Measurements from ENCODE around the gene ASB1. TPM values are rescaled to one million over a fixed set of nuclear protein-coding genes. Genes with fewer than 3 reads are reported as not detected.

Gene ASB1
- total RNA-seq, 1 donor from 2014 or later, result 26.6 TPM

DNA sequence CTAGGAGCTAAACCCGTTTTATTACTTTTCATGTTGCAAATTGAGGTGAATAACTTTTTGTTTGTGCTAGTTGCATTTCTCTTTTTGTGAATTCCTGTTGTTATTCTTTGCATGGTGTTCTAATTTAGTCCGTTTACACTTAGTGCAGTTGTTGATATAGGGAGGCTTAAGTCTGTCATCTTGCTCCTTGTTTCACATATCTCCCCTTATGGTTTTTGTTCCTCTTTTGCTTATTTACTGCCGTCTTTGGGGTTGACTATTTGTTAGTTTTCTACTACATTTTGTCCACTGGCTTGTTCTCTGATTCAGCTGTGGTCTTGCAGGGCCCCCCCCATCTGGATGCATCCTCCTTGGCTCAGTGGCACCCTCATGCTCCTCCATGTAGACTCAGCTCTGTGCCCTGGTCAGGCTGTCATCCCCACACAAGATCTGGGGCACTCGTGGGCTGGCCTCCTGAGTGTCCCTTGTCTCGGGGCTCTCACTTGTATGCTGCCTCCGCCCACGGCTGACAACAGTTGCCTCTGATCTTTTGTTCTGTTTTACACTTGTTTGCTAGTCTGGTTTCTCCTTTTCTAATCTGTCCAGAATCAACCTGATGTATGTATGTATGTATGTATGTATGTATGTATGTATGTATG lies 42.9 kb upstream of the ASB1 start:
- H3K36me3 ChIP-seq (ENCODE audit: control insufficient read depth in 3 of 3, insufficient read depth in 3 of 3, low read length in 3 of 3), result peaks cover 0 to 9% (median 8%) of the 10 kb centered on the region in 3 donors
- no peaks in the 10 kb centered on the region for H3K9me3 ChIP-seq (ENCODE audit: control insufficient read depth in 3 of 3, low read length in 3 of 3)
- no peaks in the 10 kb centered on the region for H3K27me3 ChIP-seq (ENCODE audit: control insufficient read depth in 3 of 3, insufficient read depth in 3 of 3, low read length in 3 of 3)
- H3K27ac ChIP-seq (ENCODE audit: low read depth, low read length), result no peak overlapping the region
- no peak overlapping the region for H3K9ac ChIP-seq (ENCODE audit: low read depth in 1 of 3, low read length in 3 of 3)
- peaks cover 7 to 22% (median 11%) of the 10 kb centered on the region in 3 donors for H3K4me1 ChIP-seq (ENCODE audit: control insufficient read depth in 3 of 3, insufficient read depth in 3 of 3, low read length in 3 of 3)
- no peak overlapping the region for H3K4me3 ChIP-seq (ENCODE audit: low read length in 3 of 3)

DNA sequence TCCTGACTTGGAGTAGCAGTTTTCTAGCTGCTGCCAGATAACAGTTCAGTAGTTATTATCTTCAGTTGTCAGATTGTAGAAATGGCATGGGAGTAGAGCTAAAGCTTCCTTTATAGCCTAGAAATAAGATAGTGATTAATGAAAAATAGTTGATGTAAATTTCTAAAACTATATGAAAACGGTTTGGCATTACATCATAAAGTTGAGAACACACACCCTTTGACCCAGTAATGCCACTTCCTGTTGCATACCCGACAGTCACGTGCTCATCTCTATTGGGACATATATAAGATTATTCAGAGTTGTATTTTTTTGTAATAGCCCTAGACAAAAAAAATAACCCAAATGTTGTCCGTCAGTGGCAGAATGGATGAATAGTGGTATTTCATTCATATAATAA lies 39.4 kb upstream of the ASB1 start:
- Histone ChIP-seq H3K4me3 (ENCODE audit: low read length in 3 of 3) (no peak overlapping the region), H3K9ac (ENCODE audit: low read depth in 1 of 3, low read length in 3 of 3) (no peak overlapping the region), H3K9me3 (ENCODE audit: control insufficient read depth in 3 of 3, low read length in 3 of 3) (no peaks in the 10 kb centered on the region), H3K4me1 (ENCODE audit: control insufficient read depth in 3 of 3, insufficient read depth in 3 of 3, low read length in 3 of 3) (peaks cover 10 to 24% (median 13%) of the 10 kb centered on the region in 3 donors), H3K27ac (ENCODE audit: low read depth, low read length) (no peak overlapping the region), H3K36me3 (ENCODE audit: control insufficient read depth in 3 of 3, insufficient read depth in 3 of 3, low read length in 3 of 3) (peaks cover 0 to 4% (median 0%) of the 10 kb centered on the region in 3 donors), H3K27me3 (ENCODE audit: control insufficient read depth in 3 of 3, insufficient read depth in 3 of 3, low read length in 3 of 3) (no peaks in the 10 kb centered on the region)

DNA sequence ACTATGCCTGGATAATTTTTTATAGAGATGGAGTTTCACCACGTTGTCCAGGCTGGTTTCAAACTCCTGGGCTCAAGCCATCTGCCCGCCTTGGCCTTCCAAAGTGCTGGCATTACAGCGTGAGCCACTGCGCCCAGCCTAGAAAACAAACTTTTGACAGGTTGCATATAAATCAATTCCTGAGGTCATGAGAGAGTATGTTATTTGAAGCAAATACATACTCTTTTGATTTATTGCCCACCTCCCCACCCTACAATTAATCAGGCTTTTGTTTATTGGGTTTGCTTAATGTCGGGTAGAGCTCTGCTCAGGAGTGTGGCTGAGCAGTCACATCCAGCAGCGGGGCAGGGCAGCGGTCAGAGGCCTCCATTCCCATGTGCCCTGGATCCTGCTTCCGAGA lies 37.9 kb upstream of the ASB1 start:
- Histone ChIP-seq H3K9ac (ENCODE audit: low read depth in 1 of 3, low read length in 3 of 3) (no peak overlapping the region), H3K4me3 (ENCODE audit: low read length in 3 of 3) (no peak overlapping the region), H3K4me1 (ENCODE audit: control insufficient read depth in 3 of 3, insufficient read depth in 3 of 3, low read length in 3 of 3) (peaks cover 10 to 21% (median 13%) of the 10 kb centered on the region in 3 donors), H3K27me3 (ENCODE audit: control insufficient read depth in 3 of 3, insufficient read depth in 3 of 3, low read length in 3 of 3) (no peaks in the 10 kb centered on the region), H3K36me3 (ENCODE audit: control insufficient read depth in 3 of 3, insufficient read depth in 3 of 3, low read length in 3 of 3) (no peaks in the 10 kb centered on the region), H3K9me3 (ENCODE audit: control insufficient read depth in 3 of 3, low read length in 3 of 3) (no peaks in the 10 kb centered on the region), H3K27ac (ENCODE audit: low read depth, low read length) (peak overlapping the region; percentile 70)

- peak overlapping the region; percentile 66 to 73 (median 72) for H3K9ac ChIP-seq (ENCODE audit: low read depth in 1 of 3, low read length in 3 of 3)
- H3K27ac ChIP-seq (ENCODE audit: low read depth, low read length), result peak overlapping the region; percentile 90
- H3K4me3 ChIP-seq (ENCODE audit: low read length in 3 of 3), result peak overlapping the region; percentile 1 to 42 (median 33)
- H3K9me3 ChIP-seq (ENCODE audit: control insufficient read depth in 3 of 3, low read length in 3 of 3), result no peaks in the 10 kb centered on the region
- peaks cover 10 to 21% (median 13%) of the 10 kb centered on the region in 3 donors for H3K4me1 ChIP-seq (ENCODE audit: control insufficient read depth in 3 of 3, insufficient read depth in 3 of 3, low read length in 3 of 3)
- H3K36me3 ChIP-seq (ENCODE audit: control insufficient read depth in 3 of 3, insufficient read depth in 3 of 3, low read length in 3 of 3), result no peaks in the 10 kb centered on the region
- H3K27me3 ChIP-seq (ENCODE audit: control insufficient read depth in 3 of 3, insufficient read depth in 3 of 3, low read length in 3 of 3), result no peaks in the 10 kb centered on the region
Measured at GRCh38 chr2:238389988-238390589, 36.6 kb upstream of the ASB1 start.

DNA sequence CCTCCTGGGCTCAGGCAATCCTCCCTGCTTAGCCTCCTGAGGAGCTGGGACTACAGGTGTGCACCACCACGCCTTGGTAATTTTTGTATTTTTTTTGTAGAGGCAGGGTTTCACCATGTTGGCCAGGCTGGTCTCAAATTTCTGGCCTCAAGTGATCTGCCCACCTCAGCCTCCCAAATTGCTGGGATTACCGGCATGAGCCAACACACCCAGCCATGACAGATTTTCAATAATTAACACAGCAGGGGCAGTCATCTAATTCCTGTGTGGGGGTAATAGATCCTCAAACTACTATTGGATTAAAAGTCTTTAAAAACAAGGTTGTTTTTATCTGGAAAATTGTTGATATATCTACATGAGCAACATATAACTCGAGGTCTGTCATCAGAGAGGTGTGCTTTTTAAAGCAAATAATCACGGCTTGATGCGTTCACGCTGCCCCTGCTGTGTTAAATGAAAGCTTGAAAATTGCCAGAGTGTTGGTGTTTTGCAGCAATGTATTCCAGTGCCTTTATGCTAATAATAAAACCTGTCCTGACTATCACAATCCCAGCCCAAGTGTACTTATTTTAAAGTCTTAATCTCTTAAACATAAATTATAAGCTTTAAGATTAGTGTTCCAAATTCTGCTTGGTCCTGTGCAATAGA lies 35.6 kb upstream of the ASB1 start:
- Histone ChIP-seq H3K9me3 (ENCODE audit: control insufficient read depth in 3 of 3, low read length in 3 of 3) (no peaks in the 10 kb centered on the region), H3K4me3 (ENCODE audit: low read length in 3 of 3) (no peak overlapping the region), H3K27me3 (ENCODE audit: control insufficient read depth in 3 of 3, insufficient read depth in 3 of 3, low read length in 3 of 3) (no peaks in the 10 kb centered on the region), H3K36me3 (ENCODE audit: control insufficient read depth in 3 of 3, insufficient read depth in 3 of 3, low read length in 3 of 3) (no peaks in the 10 kb centered on the region), H3K9ac (ENCODE audit: low read depth in 1 of 3, low read length in 3 of 3) (no peak overlapping the region), H3K27ac (ENCODE audit: low read depth, low read length) (no peak overlapping the region), H3K4me1 (ENCODE audit: control insufficient read depth in 3 of 3, insufficient read depth in 3 of 3, low read length in 3 of 3) (peaks cover 10 to 21% (median 13%) of the 10 kb centered on the region in 3 donors)

DNA sequence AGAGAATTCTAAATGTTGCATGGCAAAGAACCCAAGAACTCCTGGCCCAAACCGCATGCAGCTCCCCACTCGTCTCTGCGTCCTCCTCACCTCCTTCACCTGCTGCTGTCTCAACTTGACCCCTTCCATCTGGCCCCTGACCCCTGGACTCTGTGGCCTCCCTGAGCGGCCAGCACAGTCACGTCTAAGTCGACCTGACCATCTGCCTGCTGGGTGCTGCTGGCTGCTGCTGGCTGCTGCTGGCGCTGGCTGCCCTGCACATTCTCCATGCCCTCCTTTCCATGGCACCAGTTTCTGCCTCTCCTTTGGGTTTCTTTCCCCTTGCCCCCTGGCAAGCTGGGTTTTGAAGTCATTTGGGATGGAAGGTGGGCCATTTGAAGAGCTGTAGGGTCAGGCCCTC lies 30.1 kb upstream of the ASB1 start:
- Histone ChIP-seq H3K27me3 (ENCODE audit: control insufficient read depth in 3 of 3, insufficient read depth in 3 of 3, low read length in 3 of 3) (no peaks in the 10 kb centered on the region), H3K27ac (ENCODE audit: low read depth, low read length) (no peak overlapping the region), H3K36me3 (ENCODE audit: control insufficient read depth in 3 of 3, insufficient read depth in 3 of 3, low read length in 3 of 3) (peaks cover 0 to 9% (median 7%) of the 10 kb centered on the region in 3 donors), H3K4me3 (ENCODE audit: low read length in 3 of 3) (no peak overlapping the region), H3K9me3 (ENCODE audit: control insufficient read depth in 3 of 3, low read length in 3 of 3) (no peaks in the 10 kb centered on the region), H3K9ac (ENCODE audit: low read depth in 1 of 3, low read length in 3 of 3) (no peak overlapping the region), H3K4me1 (ENCODE audit: control insufficient read depth in 3 of 3, insufficient read depth in 3 of 3, low read length in 3 of 3) (no peaks in the 10 kb centered on the region)

DNA sequence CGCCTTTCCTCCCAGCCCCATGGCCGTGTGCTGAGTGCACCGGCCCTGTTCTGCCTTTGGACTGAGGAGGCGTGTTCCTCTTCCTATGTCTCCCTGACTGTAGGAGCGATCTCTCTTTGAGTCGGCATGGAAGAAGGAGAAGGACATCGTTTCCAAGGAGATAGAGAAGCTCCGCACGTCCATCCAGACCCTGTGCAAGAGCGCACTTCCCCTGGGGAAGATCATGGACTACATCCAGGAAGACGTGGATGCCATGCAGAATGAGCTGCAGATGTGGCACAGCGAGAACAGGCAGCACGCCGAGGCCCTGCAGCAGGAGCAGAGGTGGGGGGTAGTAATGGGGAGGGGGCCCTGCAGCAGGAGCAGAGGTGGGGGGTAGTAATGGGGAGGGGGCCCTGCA lies 29.4 kb upstream of the ASB1 start:
- no peak overlapping the region for H3K27ac ChIP-seq (ENCODE audit: low read depth, low read length)
- no peaks in the 10 kb centered on the region for H3K4me1 ChIP-seq (ENCODE audit: control insufficient read depth in 3 of 3, insufficient read depth in 3 of 3, low read length in 3 of 3)
- H3K27me3 ChIP-seq (ENCODE audit: control insufficient read depth in 3 of 3, insufficient read depth in 3 of 3, low read length in 3 of 3), result no peaks in the 10 kb centered on the region
- no peak overlapping the region for H3K4me3 ChIP-seq (ENCODE audit: low read length in 3 of 3)
- H3K9me3 ChIP-seq (ENCODE audit: control insufficient read depth in 3 of 3, low read length in 3 of 3), result no peaks in the 10 kb centered on the region
- no peak overlapping the region for H3K9ac ChIP-seq (ENCODE audit: low read depth in 1 of 3, low read length in 3 of 3)
- peaks cover 0 to 10% (median 7%) of the 10 kb centered on the region in 3 donors for H3K36me3 ChIP-seq (ENCODE audit: control insufficient read depth in 3 of 3, insufficient read depth in 3 of 3, low read length in 3 of 3)

DNA sequence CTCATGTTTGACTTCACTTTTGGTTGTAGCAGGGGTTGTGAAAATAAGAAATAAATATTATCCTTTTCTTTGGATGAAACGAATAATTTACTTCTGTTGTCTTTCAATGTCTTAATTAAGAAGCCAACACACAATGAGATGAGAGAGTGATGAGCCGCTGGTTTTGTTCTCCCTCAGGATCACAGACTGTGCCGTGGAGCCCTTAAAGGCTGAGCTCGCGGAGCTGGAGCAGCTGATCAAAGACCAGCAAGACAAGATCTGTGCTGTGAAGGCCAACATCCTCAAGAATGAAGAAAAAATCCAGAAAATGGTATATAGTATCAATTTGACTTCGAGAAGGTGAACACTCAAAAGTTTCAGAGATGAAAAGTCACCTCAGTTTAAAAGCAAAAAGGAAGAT lies 28.1 kb upstream of the ASB1 start:
- H3K9me3 ChIP-seq (ENCODE audit: control insufficient read depth in 3 of 3, low read length in 3 of 3), result no peaks in the 10 kb centered on the region
- H3K27ac ChIP-seq (ENCODE audit: low read depth, low read length), result no peak overlapping the region
- no peak overlapping the region for H3K9ac ChIP-seq (ENCODE audit: low read depth in 1 of 3, low read length in 3 of 3)
- H3K4me1 ChIP-seq (ENCODE audit: control insufficient read depth in 3 of 3, insufficient read depth in 3 of 3, low read length in 3 of 3), result no peaks in the 10 kb centered on the region
- no peaks in the 10 kb centered on the region for H3K27me3 ChIP-seq (ENCODE audit: control insufficient read depth in 3 of 3, insufficient read depth in 3 of 3, low read length in 3 of 3)
- no peak overlapping the region for H3K4me3 ChIP-seq (ENCODE audit: low read length in 3 of 3)
- H3K36me3 ChIP-seq (ENCODE audit: control insufficient read depth in 3 of 3, insufficient read depth in 3 of 3, low read length in 3 of 3), result peaks cover 0 to 13% (median 12%) of the 10 kb centered on the region in 3 donors

- H3K27ac ChIP-seq (ENCODE audit: low read depth, low read length), result no peak overlapping the region
- peaks cover 0 to 13% (median 12%) of the 10 kb centered on the region in 3 donors for H3K36me3 ChIP-seq (ENCODE audit: control insufficient read depth in 3 of 3, insufficient read depth in 3 of 3, low read length in 3 of 3)
- H3K4me1 ChIP-seq (ENCODE audit: control insufficient read depth in 3 of 3, insufficient read depth in 3 of 3, low read length in 3 of 3), result no peaks in the 10 kb centered on the region
Measured at GRCh38 chr2:238399094-238399493, 27.6 kb upstream of the ASB1 start.

GRCh38 chr2:238401551-238401950 lies 25.2 kb upstream of the ASB1 start:
- H3K9me3 ChIP-seq (ENCODE audit: control insufficient read depth in 3 of 3, low read length in 3 of 3), result no peaks in the 10 kb centered on the region
- no peak overlapping the region for H3K9ac ChIP-seq (ENCODE audit: low read depth in 1 of 3, low read length in 3 of 3)
- no peaks in the 10 kb centered on the region for H3K4me1 ChIP-seq (ENCODE audit: control insufficient read depth in 3 of 3, insufficient read depth in 3 of 3, low read length in 3 of 3)
- H3K4me3 ChIP-seq (ENCODE audit: low read length in 3 of 3), result no peak overlapping the region
- no peak overlapping the region for H3K27ac ChIP-seq (ENCODE audit: low read depth, low read length)
- H3K36me3 ChIP-seq (ENCODE audit: control insufficient read depth in 3 of 3, insufficient read depth in 3 of 3, low read length in 3 of 3), result peaks cover 0 to 13% (median 12%) of the 10 kb centered on the region in 3 donors
- H3K27me3 ChIP-seq (ENCODE audit: control insufficient read depth in 3 of 3, insufficient read depth in 3 of 3, low read length in 3 of 3), result no peaks in the 10 kb centered on the region

More at GRCh38 chr2:238399094-238399493, 27.6 kb upstream of the ASB1 start:
- Histone ChIP-seq H3K9me3 (ENCODE audit: control insufficient read depth in 3 of 3, low read length in 3 of 3) (no peaks in the 10 kb centered on the region), H3K4me3 (ENCODE audit: low read length in 3 of 3) (no peak overlapping the region), H3K27me3 (ENCODE audit: control insufficient read depth in 3 of 3, insufficient read depth in 3 of 3, low read length in 3 of 3) (no peaks in the 10 kb centered on the region), H3K9ac (ENCODE audit: low read depth in 1 of 3, low read length in 3 of 3) (no peak overlapping the region)
